IMR-90 (cell line): ENCODE data around the gene COL8A1. TPM values are rescaled to one million over a fixed set of nuclear protein-coding genes. Genes with fewer than 3 reads are reported as not detected.
A peak's percentile ranks its signal among the peaks of the same experiment; 100 is the strongest.

Experiments
- ATAC-seq: fragments of 200-7000 bp; cut with Tn5 transposase; 2 replicates; pipeline ENCODE4 v1.9.1; 2020; ENCODE audit warnings: low read depth, mild to moderate bottlenecking, moderate library complexity
- BruUV-seq: library from RNA; stranded (reverse); fragments of 400-500 nt; replicated peaks from 2 replicates; lab custom pipeline; 2021; lab: Mats Ljungman, UMichigan
- CTCF ChIA-PET: fragments of 300-600 bp; formaldehyde crosslinking; extraction: SDS; loops from one replicate; lab custom pipeline; 2021; ENCODE audit warnings: antibody characterized with exemption; lab: Yijun Ruan, JAX
- POLR2A ChIA-PET: fragments of 300-600 bp; sonication (Branson Sonifier 250); formaldehyde crosslinking; loops from one replicate; lab custom pipeline; 2022; ENCODE audit warnings: antibody characterized with exemption; ENCODE audit not compliant: unreplicated experiment; lab: Charles Lee
- DNase-seq: peaks from one replicate; pipeline ENCODE4 v3.0.0; 2013
- H2AFZ ChIP-seq: replicated peaks from 2 replicates; pipeline ENCODE3; 2013; ENCODE audit warnings: low read length, mild to moderate bottlenecking; ENCODE audit not compliant: poor library complexity
- H2AK5ac ChIP-seq: 2 replicates; pipeline ENCODE4 v1.6.1; 2013; ENCODE audit warnings: low read depth, low read length, inconsistent platforms
- H2AK9ac ChIP-seq: replicated peaks from 2 replicates; pipeline ENCODE3; 2013; ENCODE audit warnings: mild to moderate bottlenecking, low read depth, low read length, moderate library complexity; ENCODE audit not compliant: poor library complexity
- H2BK120ac ChIP-seq: 2 replicates; pipeline ENCODE4 v1.6.1; 2013; ENCODE audit warnings: low read depth, low read length, inconsistent platforms
- H2BK15ac ChIP-seq: 3 replicates; pipeline ENCODE4 v1.6.1; 2013; ENCODE audit warnings: low read depth, low read length, inconsistent platforms
- H2BK20ac ChIP-seq: 2 replicates; pipeline ENCODE4 v1.6.1; 2013; ENCODE audit warnings: low read depth, mild to moderate bottlenecking, inconsistent platforms, low read length, moderate library complexity
- H2BK5ac ChIP-seq: 2 replicates; pipeline ENCODE4 v1.6.1; 2013; ENCODE audit warnings: mild to moderate bottlenecking, low read depth, low read length, inconsistent platforms; ENCODE audit not compliant: poor library complexity, severe bottlenecking
- H3K14ac ChIP-seq: replicated peaks from 2 replicates; pipeline ENCODE4 v1.6.1; 2013; ENCODE audit warnings: low read depth, low read length, inconsistent platforms
- H3K18ac ChIP-seq: 2 replicates; pipeline ENCODE4 v1.6.1; 2013; ENCODE audit warnings: low read depth, low read length, control low read depth
- H3K23ac ChIP-seq: 2 replicates; pipeline ENCODE4 v1.6.1; 2013; ENCODE audit warnings: low read depth, low read length, inconsistent platforms
- H3K27ac ChIP-seq: 2 replicates; pipeline ENCODE4 v1.5.1; 2013; ENCODE audit warnings: mild to moderate bottlenecking, control low read depth, low read length; ENCODE audit not compliant: insufficient read depth
- H3K27me3 ChIP-seq: 2 replicates; pipeline ENCODE4 v1.6.1; 2013; ENCODE audit warnings: low read length; ENCODE audit not compliant: control insufficient read depth, insufficient read depth
- H3K36me3 ChIP-seq: 2 replicates; pipeline ENCODE4 v1.6.1; 2013; ENCODE audit warnings: low read length, mixed read lengths; ENCODE audit not compliant: control insufficient read depth, insufficient read depth
- H3K4ac ChIP-seq: 2 replicates; pipeline ENCODE4 v1.6.1; 2013; ENCODE audit warnings: low read depth, low read length, inconsistent platforms
- H3K4me1 ChIP-seq: 2 replicates; pipeline ENCODE4 v1.6.1; 2013; ENCODE audit warnings: low read length, mixed read lengths; ENCODE audit not compliant: control insufficient read depth, insufficient read depth
- H3K4me2 ChIP-seq: 2 replicates; pipeline ENCODE4 v1.6.1; 2013; ENCODE audit warnings: low read depth, mild to moderate bottlenecking, control low read depth, low read length, moderate library complexity
- H3K4me3 ChIP-seq: 2 replicates; pipeline ENCODE4 v1.5.1; 2013; ENCODE audit warnings: low read depth, mild to moderate bottlenecking, control low read depth, low read length, moderate library complexity; ENCODE audit not compliant: insufficient read depth
- H3K56ac ChIP-seq: 2 replicates; pipeline ENCODE4 v1.6.1; 2013; ENCODE audit warnings: low read length, inconsistent platforms; ENCODE audit not compliant: insufficient read depth; ENCODE audit errors: extremely low read depth
- H3K79me1 ChIP-seq, 2 experiments: 2 replicates each; pipeline ENCODE4 v1.6.1; 2013; ENCODE audit warnings: low read length in 2 of 2, inconsistent platforms in 1 of 2, low read depth in 1 of 2
- H3K9ac ChIP-seq: 2 replicates; pipeline ENCODE4 v1.6.1; 2013; ENCODE audit warnings: low read depth, low read length, control low read depth
- H3K9me1 ChIP-seq: 2 replicates; pipeline ENCODE4 v1.6.1; 2013; ENCODE audit warnings: low read length, inconsistent platforms; ENCODE audit not compliant: insufficient read depth
- H3K9me3 ChIP-seq: 2 replicates; pipeline ENCODE4 v1.6.1; 2013; ENCODE audit warnings: low read length; ENCODE audit not compliant: control insufficient read depth, insufficient read depth
- H4K20me1 ChIP-seq: 2 replicates; pipeline ENCODE4 v1.6.1; 2013; ENCODE audit warnings: low read length, inconsistent platforms; ENCODE audit not compliant: insufficient read depth
- H4K5ac ChIP-seq: 2 replicates; pipeline ENCODE4 v1.6.1; 2013; ENCODE audit warnings: mild to moderate bottlenecking, low read depth, low read length, control low read depth
- H4K8ac ChIP-seq, 2 experiments: 2 replicates each; pipeline ENCODE4 v1.6.1; 2013; ENCODE audit warnings: low read depth in 2 of 2, low read length in 2 of 2, control low read depth in 1 of 2, inconsistent platforms in 1 of 2
- H4K91ac ChIP-seq: 2 replicates; pipeline ENCODE4 v1.6.1; 2013; ENCODE audit warnings: low read depth, low read length, inconsistent platforms; ENCODE audit not compliant: insufficient read depth
- BHLHE40 ChIP-seq: fragments of 150-350 bp; IDR thresholded peaks from 2 replicates; pipeline ENCODE4 v1.6.1; 2016; ENCODE audit warnings: mild to moderate bottlenecking, low read depth, low read length
- CEBPB ChIP-seq: IDR thresholded peaks from 2 replicates; pipeline ENCODE4 v1.6.1; 2012; ENCODE audit warnings: low read depth, low read length, improper control_type of control experiment
- CHD1 ChIP-seq: IDR thresholded peaks from 2 replicates; pipeline ENCODE4 v1.6.1; 2012; ENCODE audit warnings: low read depth, low read length, improper control_type of control experiment
- FOS ChIP-seq: fragments of 150-350 bp; IDR thresholded peaks from 2 replicates; pipeline ENCODE4 v1.6.1; 2016; ENCODE audit warnings: low read depth, low read length
- MAFK ChIP-seq: IDR thresholded peaks from 2 replicates; pipeline ENCODE4 v1.6.1; 2012; ENCODE audit warnings: low read depth, low read length, improper control_type of control experiment
- MAZ ChIP-seq: IDR thresholded peaks from 2 replicates; pipeline ENCODE4 v1.6.1; 2012; ENCODE audit warnings: low read depth, mild to moderate bottlenecking, low read length, improper control_type of control experiment, moderate library complexity, borderline replicate concordance
- MXI1 ChIP-seq: IDR thresholded peaks from 2 replicates; pipeline ENCODE4 v1.6.1; 2012; ENCODE audit warnings: low read depth, mild to moderate bottlenecking, low read length, moderate library complexity, borderline replicate concordance
- NFE2L2 ChIP-seq: fragments of 150-350 bp; IDR thresholded peaks from 2 replicates; pipeline ENCODE4 v1.6.1; 2016; ENCODE audit warnings: low read depth, mild to moderate bottlenecking, low read length
- POLR2A ChIP-seq: IDR thresholded peaks from 2 replicates; pipeline ENCODE4 v1.6.1; 2012; ENCODE audit warnings: mild to moderate bottlenecking, low read depth, low read length
- RAD21 ChIP-seq: IDR thresholded peaks from 2 replicates; pipeline ENCODE4 v1.6.1; 2012; ENCODE audit warnings: low read length, improper control_type of control experiment
- RCOR1 ChIP-seq: IDR thresholded peaks from 2 replicates; pipeline ENCODE4 v1.6.1; 2012; ENCODE audit warnings: mild to moderate bottlenecking, low read length, improper control_type of control experiment; ENCODE audit not compliant: insufficient replicate concordance
- RFX5 ChIP-seq: IDR thresholded peaks from 2 replicates; pipeline ENCODE4 v1.8.0; 2012; ENCODE audit warnings: low read depth, mild to moderate bottlenecking, low read length, moderate library complexity
- SMC3 ChIP-seq: fragments of 150-350 bp; IDR thresholded peaks from 2 replicates; pipeline ENCODE4 v1.6.1; 2016; ENCODE audit warnings: low read depth, mild to moderate bottlenecking, antibody characterized with exemption, low read length, moderate library complexity
- WGBS, 2 experiments: methylation state at CpG; one replicate each; pipeline versions ENCODE4 v1.1.5 to v1.1.7; 2013; ENCODE audit warnings: missing lambda C conversion rate in 2 of 2; ENCODE audit not compliant: insufficient read length in 1 of 2; ENCODE audit errors: extremely low coverage in 2 of 2; 5-methylcytosine and 5-hydroxymethylcytosine counted together
- dilution Hi-C: fragments of 300-500 bp; cut with HindIII; formaldehyde crosslinking; loops from one replicate; pipeline ENCODE4 v1.14.3; 2018; ENCODE audit warnings: low sequenced_read_pairs; ENCODE audit not compliant: unreplicated experiment
- in situ Hi-C: fragments of 300-500 bp; cut with MboI; formaldehyde crosslinking; loops from 3 replicates; pipeline ENCODE4 v1.14.3; 2019; ENCODE audit warnings: low sequenced_read_pairs, inconsistent platforms, mixed read lengths
- intact Hi-C: fragments of 100-400 bp; cut with micrococcal nuclease; formaldehyde crosslinking; loops from 2 replicates; pipeline ENCODE4 v1.10.0; 2022
- polyA plus RNA-seq, 3 experiments: library from polyadenylated mRNA; depleted of rRNA; stranded (reverse); fragments of >200 nt; gene quantifications; 2 replicates each; pipeline ENCODE4 v1.2.3, GENCODE V29; 2012; ENCODE audit warnings: low replicate concordance in 1 of 3
- total RNA-seq: library from RNA; depleted of rRNA; stranded (reverse); fragments of >200 nt; gene quantifications from 2 replicates; pipeline ENCODE4 v1.2.3, GENCODE V29; 2012
- TF ChIP-seq, protein P1 (sequence below): fragments of 150-350 bp; IDR thresholded peaks from 2 replicates; pipeline ENCODE4 v1.6.1; 2017; ENCODE audit warnings: mild to moderate bottlenecking, antibody characterized with exemption, low read length, low read depth
- TF ChIP-seq, protein P2 (sequence below): conservative IDR thresholded peaks from 2 replicates; pipeline ENCODE4 v1.5.1; 2012; ENCODE audit warnings: mild to moderate bottlenecking, low read depth, low read length, improper control_type of control experiment
- TF ChIP-seq, protein P3 (sequence below): fragments of 150-350 bp; IDR thresholded peaks from 2 replicates; pipeline ENCODE4 v1.6.1; 2016; ENCODE audit warnings: low read depth, mild to moderate bottlenecking, low read length, moderate library complexity, borderline replicate concordance

COL8A1 gene
- total and polyA plus RNA-seq, 2 of the 4 experiments (the other 2 are of a cell fraction), result 119 to 151 TPM

DNA sequence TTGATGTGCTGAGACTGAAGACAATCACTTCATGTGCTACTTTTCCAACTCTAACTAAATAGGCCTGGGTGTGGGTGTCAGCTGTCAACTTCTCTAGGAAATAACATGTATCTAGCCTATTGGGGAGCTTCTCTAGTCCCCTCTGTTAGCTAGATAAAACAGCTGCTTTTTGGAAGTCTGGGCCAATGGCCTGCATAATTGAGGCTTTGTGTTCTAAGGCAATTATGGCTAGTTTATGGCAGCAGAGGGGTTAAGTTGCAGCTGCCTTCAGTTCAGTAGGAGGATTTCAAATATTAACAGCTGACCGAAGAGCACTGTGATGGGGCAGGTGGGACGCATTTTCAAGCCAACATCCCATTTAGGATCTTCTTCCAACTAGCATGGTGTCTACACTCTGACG is 6.4 kb downstream of the COL8A1 start:
- CTCF ChIA-PET, result interaction anchor here (0.6 to 2.9 kb wide), 11 partner anchors 11 to 122 kb away, joined by 3 to 12 read pairs (median 3); no protein-coding TSS in a partner anchor
- Histone ChIP-seq H3K36me3 (no peaks in the 10 kb centered on the region), H3K4ac (peak overlapping the region; percentile 61; the same call in 1 of the 2 replicates), H3K9me3 (no peaks in the 10 kb centered on the region), H3K9me1 (no peaks in the 10 kb centered on the region; the same call in 1 of the 2 replicates), H2AK5ac (no peak overlapping the region), H2AK9ac (no peak overlapping the region), H3K23ac (peak overlapping the region; percentile 15; the same call in 1 of the 2 replicates), H4K20me1 (peaks cover 4% of the 10 kb centered on the region; the same call in 1 of the 2 replicates), H3K4me1 (peaks cover 20% of the 10 kb centered on the region), H4K8ac (peak overlapping the region in 1 of 2 experiments; percentile 53; a peak in 1 of 4 replicates), H3K27me3 (no peaks in the 10 kb centered on the region), H4K5ac (peak overlapping the region; percentile 1; the same call in 1 of the 2 replicates), H2AFZ (no peak overlapping the region), H3K79me1 (peaks cover 39 to 67% of the 10 kb centered on the region in 2 experiments), H2BK120ac (peak overlapping the region; percentile 70), H3K9ac (no peak overlapping the region), H3K56ac (no peak overlapping the region), H3K14ac (no peak overlapping the region; the same call in 1 of the 2 replicates), H3K4me2 (no peak overlapping the region), H3K4me3 (no peak overlapping the region), H2BK20ac (peak overlapping the region; percentile 24; the same call in 1 of the 2 replicates), H2BK5ac (no peak overlapping the region), H4K91ac (no peak overlapping the region), H3K18ac (no peak overlapping the region), H3K27ac (peak overlapping the region; percentile 21; the same call in 1 of the 2 replicates), H2BK15ac (peak overlapping the region; percentile 16; the same call in 2 of the 3 replicates)
- no TSS peak for BruUV-seq
- intact Hi-C loops (loop anchor here (1.0 to 10.0 kb wide), 5 partner anchors 43 to 622 kb away; no protein-coding TSS in a partner anchor), in situ Hi-C loops (loop anchor here (5.0 kb wide), 1 partner anchor 147 kb away; no protein-coding TSS in a partner anchor), dilution Hi-C loops (no loop called here)
- POLR2A ChIA-PET, result no interaction called here
- no peak for ATAC-seq
- no CpG with 5 or more reads among the region's 3 CpGs for WGBS, 2 experiments
- TF ChIP-seq, protein P1, sequence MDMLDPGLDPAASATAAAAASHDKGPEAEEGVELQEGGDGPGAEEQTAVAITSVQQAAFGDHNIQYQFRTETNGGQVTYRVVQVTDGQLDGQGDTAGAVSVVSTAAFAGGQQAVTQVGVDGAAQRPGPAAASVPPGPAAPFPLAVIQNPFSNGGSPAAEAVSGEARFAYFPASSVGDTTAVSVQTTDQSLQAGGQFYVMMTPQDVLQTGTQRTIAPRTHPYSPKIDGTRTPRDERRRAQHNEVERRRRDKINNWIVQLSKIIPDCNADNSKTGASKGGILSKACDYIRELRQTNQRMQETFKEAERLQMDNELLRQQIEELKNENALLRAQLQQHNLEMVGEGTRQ, result no peak
- TF ChIP-seq SMC3 (no peak), POLR2A (no peak), CHD1 (no peak), RFX5 (no peak), RCOR1 (no peak), NFE2L2 (no peak), BHLHE40 (no peak), FOS (no peak), CEBPB (no peak), MAFK (no peak), RAD21 (no peak), MAZ (no peak), MXI1 (no peak)
- TF ChIP-seq, protein P2, sequence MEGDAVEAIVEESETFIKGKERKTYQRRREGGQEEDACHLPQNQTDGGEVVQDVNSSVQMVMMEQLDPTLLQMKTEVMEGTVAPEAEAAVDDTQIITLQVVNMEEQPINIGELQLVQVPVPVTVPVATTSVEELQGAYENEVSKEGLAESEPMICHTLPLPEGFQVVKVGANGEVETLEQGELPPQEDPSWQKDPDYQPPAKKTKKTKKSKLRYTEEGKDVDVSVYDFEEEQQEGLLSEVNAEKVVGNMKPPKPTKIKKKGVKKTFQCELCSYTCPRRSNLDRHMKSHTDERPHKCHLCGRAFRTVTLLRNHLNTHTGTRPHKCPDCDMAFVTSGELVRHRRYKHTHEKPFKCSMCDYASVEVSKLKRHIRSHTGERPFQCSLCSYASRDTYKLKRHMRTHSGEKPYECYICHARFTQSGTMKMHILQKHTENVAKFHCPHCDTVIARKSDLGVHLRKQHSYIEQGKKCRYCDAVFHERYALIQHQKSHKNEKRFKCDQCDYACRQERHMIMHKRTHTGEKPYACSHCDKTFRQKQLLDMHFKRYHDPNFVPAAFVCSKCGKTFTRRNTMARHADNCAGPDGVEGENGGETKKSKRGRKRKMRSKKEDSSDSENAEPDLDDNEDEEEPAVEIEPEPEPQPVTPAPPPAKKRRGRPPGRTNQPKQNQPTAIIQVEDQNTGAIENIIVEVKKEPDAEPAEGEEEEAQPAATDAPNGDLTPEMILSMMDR, result no peak
- TF ChIP-seq, protein P3, sequence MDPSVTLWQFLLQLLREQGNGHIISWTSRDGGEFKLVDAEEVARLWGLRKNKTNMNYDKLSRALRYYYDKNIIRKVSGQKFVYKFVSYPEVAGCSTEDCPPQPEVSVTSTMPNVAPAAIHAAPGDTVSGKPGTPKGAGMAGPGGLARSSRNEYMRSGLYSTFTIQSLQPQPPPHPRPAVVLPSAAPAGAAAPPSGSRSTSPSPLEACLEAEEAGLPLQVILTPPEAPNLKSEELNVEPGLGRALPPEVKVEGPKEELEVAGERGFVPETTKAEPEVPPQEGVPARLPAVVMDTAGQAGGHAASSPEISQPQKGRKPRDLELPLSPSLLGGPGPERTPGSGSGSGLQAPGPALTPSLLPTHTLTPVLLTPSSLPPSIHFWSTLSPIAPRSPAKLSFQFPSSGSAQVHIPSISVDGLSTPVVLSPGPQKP, result no peak
- no peak for DNase-seq
